ENCODE measurements around the gene ABO. TPM values are rescaled to one million over a fixed set of nuclear protein-coding genes. Genes with fewer than 3 reads are reported as not detected.

Gene ABO
- total RNA-seq, 4 donors from 2014 or later = 0.29 to 6.1 (median 0.59) TPM

DNA sequence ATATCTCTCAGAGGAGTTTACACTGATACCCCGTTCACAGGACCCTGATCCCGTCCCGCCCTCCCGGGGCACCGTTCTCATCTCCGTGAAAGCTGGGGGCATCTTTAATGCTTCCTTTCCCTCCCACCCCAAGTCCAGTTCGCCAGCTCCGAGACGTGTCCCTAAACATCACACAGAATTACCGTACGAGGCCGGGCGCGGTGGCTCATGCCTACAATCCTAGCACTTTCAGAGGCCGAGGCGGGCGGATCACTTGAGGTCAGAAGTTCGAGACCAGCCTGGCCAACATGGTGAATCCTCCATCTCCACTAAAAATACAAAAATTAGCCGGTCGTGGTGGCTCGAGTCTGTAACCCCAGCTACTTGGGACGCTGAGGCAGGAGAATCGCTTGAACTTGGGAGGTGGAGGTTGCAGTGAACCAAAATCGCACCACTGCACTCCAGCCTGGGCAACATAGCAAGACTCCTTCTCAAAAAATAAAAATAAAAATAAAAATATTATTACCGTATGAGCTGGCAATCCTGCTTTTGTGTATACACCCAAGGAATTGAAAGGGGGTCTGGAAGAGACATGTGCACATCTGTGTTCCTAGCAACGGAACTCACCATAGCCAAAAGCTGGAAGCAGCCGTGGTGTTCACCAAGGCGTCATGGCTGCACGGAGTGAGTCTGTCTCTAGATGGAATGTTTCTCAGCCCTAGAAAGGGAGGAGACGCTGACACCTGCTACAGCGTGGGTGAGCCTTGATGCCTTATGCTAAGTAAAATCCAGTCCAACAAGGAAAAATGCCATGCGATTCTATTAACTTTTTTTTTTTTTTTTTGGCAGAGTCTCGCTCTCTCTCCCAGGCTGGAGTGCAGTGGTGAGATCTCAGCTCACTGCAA lies 1.2 kb upstream of the ABO start:
- DNase-seq = no peak
- Histone ChIP-seq H3K27ac (peak overlapping the region; percentile 67), H3K4me1 (no peaks in the 10 kb centered on the region), H3K4me3 (peak overlapping the region; percentile 18 to 56), H3K36me3 (no peaks in the 10 kb centered on the region), H3K27me3 (no peaks in the 10 kb centered on the region), H3K9me3 (no peaks in the 10 kb centered on the region)
- TF ChIP-seq, protein P1, sequence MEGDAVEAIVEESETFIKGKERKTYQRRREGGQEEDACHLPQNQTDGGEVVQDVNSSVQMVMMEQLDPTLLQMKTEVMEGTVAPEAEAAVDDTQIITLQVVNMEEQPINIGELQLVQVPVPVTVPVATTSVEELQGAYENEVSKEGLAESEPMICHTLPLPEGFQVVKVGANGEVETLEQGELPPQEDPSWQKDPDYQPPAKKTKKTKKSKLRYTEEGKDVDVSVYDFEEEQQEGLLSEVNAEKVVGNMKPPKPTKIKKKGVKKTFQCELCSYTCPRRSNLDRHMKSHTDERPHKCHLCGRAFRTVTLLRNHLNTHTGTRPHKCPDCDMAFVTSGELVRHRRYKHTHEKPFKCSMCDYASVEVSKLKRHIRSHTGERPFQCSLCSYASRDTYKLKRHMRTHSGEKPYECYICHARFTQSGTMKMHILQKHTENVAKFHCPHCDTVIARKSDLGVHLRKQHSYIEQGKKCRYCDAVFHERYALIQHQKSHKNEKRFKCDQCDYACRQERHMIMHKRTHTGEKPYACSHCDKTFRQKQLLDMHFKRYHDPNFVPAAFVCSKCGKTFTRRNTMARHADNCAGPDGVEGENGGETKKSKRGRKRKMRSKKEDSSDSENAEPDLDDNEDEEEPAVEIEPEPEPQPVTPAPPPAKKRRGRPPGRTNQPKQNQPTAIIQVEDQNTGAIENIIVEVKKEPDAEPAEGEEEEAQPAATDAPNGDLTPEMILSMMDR (IDR thresholded peaks at IDR 0.05) = no peak
- TF ChIP-seq POLR2A (IDR thresholded peaks at IDR 0.05) = no peak
- intact Hi-C loops (cut with DNase I; ENCODE audit: low total_unique reads) = no loop called here

DNA sequence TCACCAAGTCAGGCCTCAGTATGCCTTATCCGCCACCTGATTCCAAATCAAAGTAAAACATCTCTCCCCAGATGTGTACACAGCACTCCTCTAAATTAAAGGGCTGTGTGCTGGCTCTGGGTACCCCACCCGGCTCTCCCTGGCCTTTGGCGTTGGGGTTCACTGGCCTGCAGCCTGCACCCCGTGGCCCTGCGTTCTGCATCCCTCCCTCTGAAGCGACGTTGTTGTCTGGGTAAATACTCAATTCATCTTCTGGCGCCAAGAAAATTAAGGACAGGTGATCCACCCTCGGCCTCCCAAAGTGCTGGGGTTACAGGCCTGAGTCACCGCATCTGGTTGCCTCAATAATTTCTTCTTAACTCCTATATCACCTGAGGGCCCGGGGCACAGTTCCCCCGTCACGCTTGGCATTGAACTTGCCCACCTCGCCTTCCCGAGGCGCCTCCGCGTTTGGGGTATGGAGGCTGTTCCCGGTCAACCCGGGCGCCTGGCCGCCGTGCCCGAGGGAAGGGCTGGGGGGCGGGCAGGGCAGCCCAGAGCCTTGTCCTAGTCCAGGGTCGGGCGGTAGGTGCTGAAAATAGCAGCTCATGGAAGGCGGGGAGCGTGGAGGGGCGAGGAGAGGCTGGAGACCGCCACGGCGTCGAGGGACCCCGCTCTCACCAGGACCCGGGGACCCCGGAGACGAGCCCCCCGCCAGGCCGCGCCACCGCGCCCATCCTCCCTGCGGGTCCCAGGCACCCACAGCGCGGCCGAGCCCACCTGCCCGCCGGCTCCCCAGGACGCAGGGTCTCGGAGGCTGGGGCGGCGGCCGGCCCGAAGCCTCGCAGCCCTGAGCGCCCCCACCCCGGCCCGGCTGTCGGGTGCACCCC lies 531 bp downstream of the ABO start:
- no peak for DNase-seq

DNA sequence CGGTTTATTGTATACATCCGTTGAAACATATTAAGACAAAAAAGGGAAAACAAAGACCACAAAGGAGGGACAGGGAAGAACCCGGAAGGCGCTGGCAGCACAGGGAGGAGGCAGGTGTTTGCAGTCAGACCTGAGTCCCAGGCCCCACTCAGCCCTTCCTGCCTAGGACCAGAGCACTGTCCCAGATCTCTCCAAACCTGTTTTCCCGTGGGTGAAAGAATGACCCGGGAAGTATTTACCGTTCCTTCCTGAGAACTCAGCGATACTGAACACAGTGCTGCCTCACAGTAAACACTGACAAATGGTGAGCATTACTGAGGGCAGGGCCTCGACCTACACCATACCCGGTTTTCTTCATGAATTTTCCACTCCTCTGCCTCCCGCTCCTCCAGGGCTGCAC lies 1.2 kb downstream of the ABO start:
- Histone ChIP-seq H3K9me3 (no peaks in the 10 kb centered on the region), H3K4me1 (no peaks in the 10 kb centered on the region), H3K27me3 (no peaks in the 10 kb centered on the region), H3K27ac (no peak overlapping the region), H3K36me3 (no peaks in the 10 kb centered on the region), H3K4me3 (peak overlapping the region in 1 of 2 donors; percentile 56)
- no peak for DNase-seq
- intact Hi-C loops (cut with DNase I; ENCODE audit: low total_unique reads) = no loop called here
- TF ChIP-seq, protein P1 (IDR thresholded peaks at IDR 0.05) = no peak
- no peak for TF ChIP-seq POLR2A (IDR thresholded peaks at IDR 0.05)

More for the DNA sequence above, 531 bp downstream of the ABO start:
- Histone ChIP-seq H3K9me3 (no peaks in the 10 kb centered on the region), H3K4me3 (peak overlapping the region; percentile 19 to 56), H3K36me3 (no peaks in the 10 kb centered on the region), H3K27me3 (no peaks in the 10 kb centered on the region), H3K4me1 (no peaks in the 10 kb centered on the region), H3K27ac (peak overlapping the region; percentile 67)
- intact Hi-C loops (cut with DNase I; ENCODE audit: low total_unique reads) = no loop called here
- no peak for TF ChIP-seq POLR2A (IDR thresholded peaks at IDR 0.05)
- TF ChIP-seq, protein P1 (IDR thresholded peaks at IDR 0.05) = no peak

DNA sequence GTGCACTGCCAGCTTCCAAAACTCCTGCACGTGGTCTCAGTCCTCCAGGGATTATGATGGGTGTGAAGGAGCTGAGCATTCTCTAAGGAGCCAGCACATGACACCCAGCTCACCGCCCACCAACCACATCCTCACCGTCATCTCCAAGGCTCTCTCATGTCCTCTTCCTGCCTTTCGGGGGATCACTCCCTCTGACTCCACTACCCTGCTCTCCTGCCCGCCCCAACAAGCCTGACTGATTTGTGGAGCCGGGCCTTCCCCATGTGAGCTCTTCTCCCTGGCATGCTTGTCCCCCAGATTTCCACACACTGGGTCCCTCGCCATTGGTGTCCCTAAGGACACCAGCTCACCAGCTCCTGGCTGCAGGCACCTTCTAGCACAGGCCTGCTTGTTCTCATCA lies 1.9 kb downstream of the ABO start:
- Histone ChIP-seq H3K27ac (no peak overlapping the region), H3K4me1 (no peaks in the 10 kb centered on the region), H3K36me3 (no peaks in the 10 kb centered on the region), H3K9me3 (no peaks in the 10 kb centered on the region), H3K27me3 (no peaks in the 10 kb centered on the region), H3K4me3 (no peak overlapping the region)
- intact Hi-C loops (cut with DNase I; ENCODE audit: low total_unique reads) = no loop called here
- DNase-seq = no peak
- TF ChIP-seq, protein P1 (IDR thresholded peaks at IDR 0.05) = no peak
- no peak for TF ChIP-seq POLR2A (IDR thresholded peaks at IDR 0.05)
